ENCODE data around the gene OAS1. TPM values are rescaled to one million over a fixed set of nuclear protein-coding genes. Genes with fewer than 3 reads are reported as not detected.

The OAS1 gene
- total and polyA plus RNA-seq, 9 of the 15 experiments (the other 6 are each of a cell fraction or from before 2014, with no cell fraction given), result 0.06 to 0.25 TPM; not detected in 7

- no peaks in the 10 kb centered on the region for H3K79me2 ChIP-seq (ENCODE audit: control insufficient read depth, insufficient read depth, low read length)
- intact Hi-C loops (cut with micrococcal nuclease) (no loop called here), in situ Hi-C loops (cut with MboI) (no loop called here)
- H3K9ac ChIP-seq (ENCODE audit: insufficient read depth in 1 of 2, low read depth in 2 of 2, low read length in 2 of 2), result no peak overlapping the region; a peak in 1 of 4 replicates
- no peak overlapping the region for H3K4me3 ChIP-seq
- 0% methylated on average over 7 of the region's 7 CpGs for WGBS (ENCODE audit: insufficient coverage, low coverage, missing lambda C conversion rate)
- no peaks in the 10 kb centered on the region for H3K4me1 ChIP-seq (replicated peaks in 1 of 2; ENCODE audit: control insufficient read depth in 2 of 2, insufficient read depth in 2 of 2, low read length in 2 of 2)
- no peaks in the 10 kb centered on the region; the same call in 1 of the 2 replicates for H4K20me1 ChIP-seq (replicated peaks; ENCODE audit: control insufficient read depth, insufficient read depth, low read length)
- no peaks in the 10 kb centered on the region for H3K36me3 ChIP-seq (ENCODE audit: control insufficient read depth, insufficient read depth, low read length)
- ChIA-PET CTCF (ENCODE audit: low intra/inter-chr PET ratio) (no interaction called here), POLR2A (interaction anchor here (1.0 kb wide), 1 partner anchor 11 kb away, joined by 3 read pairs; no protein-coding TSS in a partner anchor)
- DNase-seq (ENCODE audit: extremely low read depth in 1 of 4, low spot score in 3 of 4), result no peak
- no peaks in the 10 kb centered on the region for H3K9me3 ChIP-seq (replicated peaks; ENCODE audit: control insufficient read depth, insufficient read depth, low read depth, low read length)
- BruUV-seq (replicated peaks), result no TSS peak
- no peaks in the 10 kb centered on the region for H3K9me1 ChIP-seq (ENCODE audit: control insufficient read depth, insufficient read depth, low read length)
- no peak overlapping the region for H3K4me2 ChIP-seq (ENCODE audit: insufficient read depth, low read length)
- H3K27me3 ChIP-seq (ENCODE audit: control insufficient read depth in 2 of 2, insufficient read depth in 2 of 2, low read length in 2 of 2), result peaks cover 9 to 25% of the 10 kb centered on the region in 2 experiments; a peak in 3 of 5 replicates
- no peak for FAIRE-seq
- no peak overlapping the region for H2AFZ ChIP-seq (ENCODE audit: low read depth, low read length)
- no peak overlapping the region for H3K27ac ChIP-seq (ENCODE audit: extremely low read depth, low read depth, low read length)
- ATAC-seq, result no peak
- TF ChIP-seq GTF2A2 (tag; IDR thresholded peaks at IDR 0.05), result no peak
- TF ChIP-seq, protein P1, sequence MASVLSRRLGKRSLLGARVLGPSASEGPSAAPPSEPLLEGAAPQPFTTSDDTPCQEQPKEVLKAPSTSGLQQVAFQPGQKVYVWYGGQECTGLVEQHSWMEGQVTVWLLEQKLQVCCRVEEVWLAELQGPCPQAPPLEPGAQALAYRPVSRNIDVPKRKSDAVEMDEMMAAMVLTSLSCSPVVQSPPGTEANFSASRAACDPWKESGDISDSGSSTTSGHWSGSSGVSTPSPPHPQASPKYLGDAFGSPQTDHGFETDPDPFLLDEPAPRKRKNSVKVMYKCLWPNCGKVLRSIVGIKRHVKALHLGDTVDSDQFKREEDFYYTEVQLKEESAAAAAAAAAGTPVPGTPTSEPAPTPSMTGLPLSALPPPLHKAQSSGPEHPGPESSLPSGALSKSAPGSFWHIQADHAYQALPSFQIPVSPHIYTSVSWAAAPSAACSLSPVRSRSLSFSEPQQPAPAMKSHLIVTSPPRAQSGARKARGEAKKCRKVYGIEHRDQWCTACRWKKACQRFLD (CRISPR knock-in tag; IDR thresholded peaks at IDR 0.05), result no peak
- TF ChIP-seq ERF (CRISPR knock-in tag; IDR thresholded peaks at IDR 0.05), result no peak
- no peak for TF ChIP-seq ZNF282 (CRISPR knock-in tag; IDR thresholded peaks at IDR 0.05)
These were observed 45.5 kb upstream of the OAS1 start for GRCh38 chr12:112861284-112861683.
